K562 (cell line): Measurements from ENCODE around the gene GNAZ. TPM values are rescaled to one million over a fixed set of nuclear protein-coding genes. Genes with fewer than 3 reads are reported as not detected.

Experiments used
- ATAC-seq: fragments of 200-7000 bp; cut with Tn5 transposase; 3 replicates; pipeline ENCODE4 v1.9.1; 2020; ENCODE audit warnings: moderate library complexity
- BruUV-seq: library from RNA; stranded (reverse); fragments of 400-500 nt; replicated peaks from 2 replicates; lab custom pipeline; 2021; lab: Mats Ljungman, UMichigan
- CTCF ChIA-PET: fragments of 300-600 bp; formaldehyde crosslinking; extraction: SDS; loops from one replicate; lab custom pipeline; 2021; ENCODE audit warnings: low intra/inter-chr PET ratio; lab: Yijun Ruan, JAX
- POLR2A ChIA-PET: fragments of 300-600, 350-650 bp; sonication (Branson Sonifier 250); formaldehyde crosslinking; extraction: SDS; loops from one replicate; lab custom pipeline; 2021; ENCODE audit warnings: antibody characterized with exemption, inconsistent platforms; lab: Yijun Ruan, JAX
- DNase-seq, 4 experiments: peaks; one replicate each; pipeline versions ENCODE4 v3.0.0 to v3.0.0-alpha.2; 2011 to 2018; ENCODE audit warnings: low spot score in 3 of 4, mixed read lengths in 3 of 4; ENCODE audit errors: extremely low read depth in 1 of 4
- FAIRE-seq: peaks from 2 replicates; lab custom pipeline; 2011; peaks lifted over from hg19 to GRCh38; lab: Jason Lieb, UNC
- H2AFZ ChIP-seq: 2 replicates; pipeline ENCODE4 v1.6.0; 2011; ENCODE audit warnings: low read depth, low read length, control low read depth, inconsistent platforms
- H3K27ac ChIP-seq: fragments of 200-600 bp; 3 replicates; pipeline ENCODE4 v1.8.0; 2011; ENCODE audit warnings: low read depth, mild to moderate bottlenecking, control low read depth, inconsistent platforms, low read length, moderate library complexity, mixed read lengths; ENCODE audit errors: extremely low read depth
- H3K27me3 ChIP-seq, 2 experiments: fragments of 300-600 bp in 1 of 2; 2 replicates in 1 of 2; 3 replicates in 1 of 2; pipeline versions ENCODE4 v1.6.0 to v1.8.0; 2011; ENCODE audit warnings: inconsistent platforms in 2 of 2, low read length in 2 of 2, mild to moderate bottlenecking in 1 of 2, mixed read lengths in 1 of 2, moderate library complexity in 1 of 2; ENCODE audit not compliant: control insufficient read depth in 2 of 2, insufficient read depth in 2 of 2
- H3K36me3 ChIP-seq: fragments of 300-600 bp; 3 replicates; pipeline ENCODE4 v1.8.0; 2011; ENCODE audit warnings: mild to moderate bottlenecking, low read length, inconsistent platforms; ENCODE audit not compliant: control insufficient read depth, insufficient read depth
- H3K4me1 ChIP-seq, 2 experiments: fragments of 200-600 bp in 1 of 2; replicated peaks in 1 of 2; 2 replicates in 1 of 2; 3 replicates in 1 of 2; pipeline versions ENCODE4 v1.5.1 to v1.8.0; 2011; ENCODE audit warnings: inconsistent platforms in 2 of 2, low read length in 2 of 2, mild to moderate bottlenecking in 1 of 2, mixed read lengths in 1 of 2, moderate library complexity in 1 of 2; ENCODE audit not compliant: control insufficient read depth in 2 of 2, insufficient read depth in 2 of 2
- H3K4me2 ChIP-seq: 2 replicates; pipeline ENCODE4 v1.6.1; 2011; ENCODE audit warnings: low read length, control low read depth, inconsistent platforms, mixed read lengths; ENCODE audit not compliant: insufficient read depth
- H3K4me3 ChIP-seq: fragments of 200-600 bp; sonication (generic), shearing (Covaris generic); 2 replicates; pipeline ENCODE4 v1.5.1; 2016; ENCODE audit warnings: control low read depth, inconsistent platforms
- H3K79me2 ChIP-seq: fragments of 200-600 bp; 3 replicates; pipeline ENCODE4 v1.8.0; 2011; ENCODE audit warnings: low read length, inconsistent platforms; ENCODE audit not compliant: control insufficient read depth, insufficient read depth
- H3K9ac ChIP-seq, 2 experiments: 2 replicates each; pipeline versions ENCODE4 v1.6.0 to v1.6.1; 2011; ENCODE audit warnings: low read depth in 2 of 2, low read length in 2 of 2, control low read depth in 1 of 2, inconsistent platforms in 1 of 2, mild to moderate bottlenecking in 1 of 2, mixed read lengths in 1 of 2; ENCODE audit not compliant: insufficient read depth in 1 of 2
- H3K9me1 ChIP-seq: one replicate; pipeline ENCODE4 v1.6.0; 2011; ENCODE audit warnings: inconsistent platforms, mild to moderate bottlenecking, low read length, moderate library complexity; ENCODE audit not compliant: control insufficient read depth, insufficient read depth
- H3K9me3 ChIP-seq: replicated peaks from 2 replicates; pipeline ENCODE4 v1.5.1; 2011; ENCODE audit warnings: low read depth, low read length, inconsistent platforms; ENCODE audit not compliant: control insufficient read depth, insufficient read depth
- H4K20me1 ChIP-seq: replicated peaks from 2 replicates; pipeline ENCODE4 v1.6.1; 2011; ENCODE audit warnings: low read length, inconsistent platforms, mixed read lengths; ENCODE audit not compliant: control insufficient read depth, insufficient read depth
- CEBPG ChIP-seq, 3 experiments: fragments of 200-800 bp in 1 of 3; sonication (Bioruptor generic) in 1 of 3; sonication (generic) in 1 of 3; formaldehyde crosslinking in 1 of 3; IDR thresholded peaks in 2 of 3; conservative IDR thresholded peaks in 1 of 3; 2 replicates each; pipeline versions ENCODE4 v1.6.1 to v1.8.0; 2016 to 2022; ENCODE audit warnings: missing compliant biosample characterization in 2 of 3, missing genetic modification characterization in 2 of 3, mild to moderate bottlenecking in 1 of 3, missing genetic modification reagents in 1 of 3
- CREM ChIP-seq: IDR thresholded peaks from 2 replicates; pipeline ENCODE4 v1.6.1; 2014; ENCODE audit warnings: antibody characterized with exemption, low read depth
- EP300 ChIP-seq: IDR thresholded peaks from 2 replicates; pipeline ENCODE4 v1.6.1; 2012; ENCODE audit warnings: low read length, improper control_type of control experiment
- FOXM1 ChIP-seq, 2 experiments: fragments of 450-650 bp in 1 of 2; sonication (generic) in 1 of 2; formaldehyde crosslinking in 1 of 2; IDR thresholded peaks; 2 replicates each; pipeline versions ENCODE4 v1.6.1 to v1.9.0; 2017 to 2022; ENCODE audit warnings: low read depth in 2 of 2, mild to moderate bottlenecking in 2 of 2, missing genetic modification reagents in 1 of 2, moderate library complexity in 1 of 2
- GTF2F1 ChIP-seq: IDR thresholded peaks from 2 replicates; pipeline ENCODE4 v1.6.1; 2011; ENCODE audit warnings: low read depth, low read length, improper control_type of control experiment
- KLF10 ChIP-seq: fragments of 250-450 bp; sonication (Bioruptor Pico); IDR thresholded peaks from 2 replicates; pipeline ENCODE4 v1.6.1; 2021; ENCODE audit warnings: matching md5 sums
- RFX7 ChIP-seq: fragments of 250-450 bp; sonication (Bioruptor Pico); IDR thresholded peaks from 2 replicates; pipeline ENCODE4 v1.5.1; 2021; ENCODE audit warnings: mild to moderate bottlenecking
- TCF3 ChIP-seq: sonication (generic); formaldehyde crosslinking; IDR thresholded peaks from 2 replicates; pipeline ENCODE4 v1.4.0; 2020; ENCODE audit warnings: mild to moderate bottlenecking, missing genetic modification reagents
- TCF7 ChIP-seq: sonication (generic); IDR thresholded peaks from 2 replicates; pipeline ENCODE4 v1.6.1; 2016; ENCODE audit warnings: antibody characterized with exemption, borderline replicate concordance
- WGBS: fragments of 100-300 bp; shearing (Covaris generic); methylation state at CpG from one replicate; pipeline ENCODE4 v1.1.6; 2016; ENCODE audit warnings: low coverage, mixed read lengths; ENCODE audit not compliant: insufficient coverage; ENCODE audit errors: missing lambda C conversion rate; 5-methylcytosine and 5-hydroxymethylcytosine counted together
- in situ Hi-C: fragments of 300-500 bp; cut with MboI; formaldehyde crosslinking; loops from 4 replicates; pipeline ENCODE4 v1.15.0; 2018; ENCODE audit warnings: inconsistent platforms, mixed read lengths
- intact Hi-C: fragments of 100-400 bp; cut with micrococcal nuclease; formaldehyde crosslinking; loops from 2 replicates; pipeline ENCODE4 v1.14.2; 2022
- polyA plus RNA-seq, 8 experiments: library from polyadenylated mRNA; depleted of rRNA in 4 of 8; stranded (reverse) in 5 of 8; unstranded in 3 of 8; fragments of >200 nt; fragmentation: Nextera tagmentation in 2 of 8; fragmentation: Illumina TruSeq in 1 of 8; extraction: Ambion mirVana in 2 of 8; extraction: Trizol in 1 of 8; gene quantifications; 2 replicates each; pipeline versions ENCODE4 v1.2.1 to v1.2.3, GENCODE V29; 2011 to 2014; ENCODE audit warnings: inconsistent platforms in 1 of 8, missing spikeins in 1 of 8
- total RNA-seq, 7 experiments: library from RNA; depleted of rRNA in 6 of 7; stranded (reverse); fragments of >200 nt in 6 of 7; fragmentation: Illumina TruSeq in 2 of 7; extraction: Trizol in 2 of 7; gene quantifications; 2 replicates each; pipeline versions ENCODE4 v1.2.1 to v1.2.3, GENCODE V29; 2011 to 2021; ENCODE audit warnings: low replicate concordance in 1 of 7
- TF ChIP-seq, protein P1 (sequence below), 2 experiments: fragments of 200-800 bp in 1 of 2; sonication (Bioruptor generic) in 1 of 2; sonication (generic) in 1 of 2; formaldehyde crosslinking in 1 of 2; IDR thresholded peaks in 1 of 2; conservative IDR thresholded peaks in 1 of 2; 2 replicates each; pipeline versions ENCODE4 v1.5.0 to v1.6.1; 2016 to 2020; ENCODE audit warnings: missing compliant biosample characterization in 1 of 2, missing genetic modification characterization in 1 of 2, missing genetic modification reagents in 1 of 2

The GNAZ gene
- total and polyA plus RNA-seq, 9 of the 15 experiments (the other 6 are each of a cell fraction or from before 2014, with no cell fraction given) = 0.04 to 0.22 (median 0.13) TPM; not detected in 3

- 1% methylated on average over 9 of the region's 9 CpGs for WGBS
- intact Hi-C loops = loop anchor here (5.0 kb wide), 1 partner anchor 52 kb away; no protein-coding TSS in a partner anchor
- no peak for FAIRE-seq
- no peak for TF ChIP-seq TCF7
- TF ChIP-seq GTF2F1 = 0 out of 2 replicates have a peak, but pooled peaks have one; percentile 27
- no peak for TF ChIP-seq CEBPG (CRISPR knock-in tag; IDR thresholded peaks at IDR 0.05)
- no peak for TF ChIP-seq CEBPG (tag; conservative IDR thresholded peaks at IDR 0.05 in 1 of 2, IDR thresholded peaks at IDR 0.05 in 1 of 2)
- no peak for TF ChIP-seq KLF10 (CRISPR knock-in tag)
- TF ChIP-seq, protein P1, sequence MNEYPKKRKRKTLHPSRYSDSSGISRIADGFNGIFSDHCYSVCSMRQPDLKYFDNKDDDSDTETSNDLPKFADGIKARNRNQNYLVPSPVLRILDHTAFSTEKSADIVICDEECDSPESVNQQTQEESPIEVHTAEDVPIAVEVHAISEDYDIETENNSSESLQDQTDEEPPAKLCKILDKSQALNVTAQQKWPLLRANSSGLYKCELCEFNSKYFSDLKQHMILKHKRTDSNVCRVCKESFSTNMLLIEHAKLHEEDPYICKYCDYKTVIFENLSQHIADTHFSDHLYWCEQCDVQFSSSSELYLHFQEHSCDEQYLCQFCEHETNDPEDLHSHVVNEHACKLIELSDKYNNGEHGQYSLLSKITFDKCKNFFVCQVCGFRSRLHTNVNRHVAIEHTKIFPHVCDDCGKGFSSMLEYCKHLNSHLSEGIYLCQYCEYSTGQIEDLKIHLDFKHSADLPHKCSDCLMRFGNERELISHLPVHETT (CRISPR knock-in tag; conservative IDR thresholded peaks at IDR 0.05 in 1 of 2, IDR thresholded peaks at IDR 0.05 in 1 of 2) = 0 out of 4 replicates have a peak, but pooled peaks of 1 of the 2 experiments have one; percentile 51
- TF ChIP-seq FOXM1 (IDR thresholded peaks at IDR 0.05; ENCODE audit: low read depth) = no peak
- TF ChIP-seq FOXM1 (CRISPR knock-in tag; IDR thresholded peaks at IDR 0.05; ENCODE audit: low read depth) = no peak
- no peak for TF ChIP-seq TCF3 (CRISPR knock-in tag)
- TF ChIP-seq EP300 = no peak
- TF ChIP-seq CREM = no peak
- no peak for TF ChIP-seq RFX7
Measured at GRCh38 chr22:23029521-23030228, 40.6 kb upstream of the GNAZ start.

More at GRCh38 chr22:23029521-23030228, 40.6 kb upstream of the GNAZ start:
- Histone ChIP-seq H3K36me3 (no peaks in the 10 kb centered on the region), H3K9me1 (no peaks in the 10 kb centered on the region), H3K27ac (no peak overlapping the region), H3K9ac (no peak overlapping the region), H2AFZ (no peak overlapping the region), H4K20me1 (no peaks in the 10 kb centered on the region), H3K4me1 (peaks cover 0 to 4% of the 10 kb centered on the region in 2 experiments; a peak in 2 of 5 replicates), H3K27me3 (peaks cover 38 to 41% of the 10 kb centered on the region in 2 experiments), H3K4me2 (no peak overlapping the region), H3K9me3 (no peaks in the 10 kb centered on the region), H3K79me2 (no peaks in the 10 kb centered on the region), H3K4me3 (no peak overlapping the region)
- ChIA-PET POLR2A (interaction anchor here (0.7 to 10.7 kb wide), 17 partner anchors 9 to 242 kb away, joined by 3 to 69 read pairs (median 4); partner anchors contain the start of gene IGLL5), CTCF (interaction anchor here (1.2 kb wide), 1 partner anchor 13 kb away, joined by 3 read pairs; no protein-coding TSS in a partner anchor)
- BruUV-seq = no TSS peak
- in situ Hi-C loops = no loop called here
- DNase-seq = peak in 2 of 4 experiments; percentile 44 to 59
- no peak for ATAC-seq
